ENCODE results near the gene EXD3.
"Not testable (repeated sequence)": the region's sequence is repeated elsewhere in the genome, so short reads cannot be mapped to it uniquely, and the experiment has no call there.

The EXD3 gene

DNA sequence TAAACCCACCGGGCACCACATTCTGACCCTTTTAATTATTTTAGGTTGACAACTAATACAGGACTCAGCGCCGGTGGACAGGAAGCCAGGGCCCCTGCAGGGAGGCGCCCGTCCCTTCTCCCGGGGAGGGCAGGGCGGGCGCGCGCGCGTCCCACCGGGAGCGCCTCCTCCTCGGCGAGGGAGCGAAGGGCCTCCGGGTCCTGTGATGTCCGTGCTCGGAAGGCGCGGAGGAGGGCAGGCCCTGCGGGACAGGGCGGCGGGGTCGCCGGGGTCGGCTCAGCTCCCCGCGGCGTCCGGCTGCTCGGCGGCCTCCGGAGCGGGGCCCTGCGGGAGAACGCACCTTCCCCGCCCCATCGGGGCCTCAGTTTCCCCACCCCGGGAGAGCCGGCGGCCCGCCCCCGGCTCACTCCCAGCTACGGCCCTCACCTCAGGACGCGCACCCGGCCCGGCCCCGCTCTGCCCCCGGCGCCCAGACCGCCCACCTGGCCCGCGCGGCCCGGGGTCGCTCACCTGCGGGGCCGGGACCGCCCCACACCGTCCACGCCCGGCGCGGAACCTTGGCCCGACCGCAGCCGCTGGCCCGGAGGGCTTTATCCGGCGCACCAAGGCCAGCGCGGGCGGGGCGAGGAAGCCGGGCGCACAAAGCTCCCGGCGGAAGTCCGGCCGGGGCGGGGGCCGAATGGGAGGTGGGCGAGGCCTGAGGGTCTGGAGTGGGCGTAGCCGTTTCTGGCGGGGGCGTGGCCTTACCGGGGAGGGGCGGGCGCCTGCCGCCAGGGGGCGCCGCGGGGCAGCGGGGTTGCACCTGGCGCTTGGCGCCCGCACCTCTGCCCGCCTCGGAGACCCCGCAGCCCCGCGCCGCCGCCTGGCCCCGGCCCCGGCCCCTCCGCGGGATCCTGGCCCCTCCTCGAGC, at the start of gene EXD3, which contains the start of gene NOXA1:
EXD3 (minus strand) TSS at position 559 of the 910 bp plus-strand sequence. CDS start 27,805 bp downstream, outside the sequence.
NOXA1 (plus strand) TSS at position 790 of the 910 bp plus-strand sequence. CDS start 137 bp downstream, outside the sequence.
- no peaks in the 10 kb centered on the region for H3K36me3 Mint-ChIP-seq (ENCODE audit: low read depth)
- peak within 1 kb of the TSS; percentile 87 for H3K4me3 Mint-ChIP-seq
- H3K9me3 Mint-ChIP-seq: no peaks in the 10 kb centered on the region
- H3K4me1 Mint-ChIP-seq (ENCODE audit: low read depth): peaks cover 6% of the 10 kb centered on the region
- H3K27me3 Mint-ChIP-seq (ENCODE audit: low read depth): peaks cover 6% of the 10 kb centered on the region
- H3K27ac Mint-ChIP-seq: peak within 1 kb of the TSS; percentile 63

- Mint-ChIP-seq H3K4me3 (no peak overlapping the region), H3K4me1 (ENCODE audit: low read depth) (peaks cover 5% of the 10 kb centered on the region), H3K27ac (no peak overlapping the region), H3K27me3 (ENCODE audit: low read depth) (peaks cover 13% of the 10 kb centered on the region), H3K36me3 (ENCODE audit: low read depth) (peaks cover 2% of the 10 kb centered on the region), H3K9me3 (peaks cover 20% of the 10 kb centered on the region)
Observed at GRCh38 chr9:137470785-137471184, 47.8 kb upstream of the EXD3 start.

DNA sequence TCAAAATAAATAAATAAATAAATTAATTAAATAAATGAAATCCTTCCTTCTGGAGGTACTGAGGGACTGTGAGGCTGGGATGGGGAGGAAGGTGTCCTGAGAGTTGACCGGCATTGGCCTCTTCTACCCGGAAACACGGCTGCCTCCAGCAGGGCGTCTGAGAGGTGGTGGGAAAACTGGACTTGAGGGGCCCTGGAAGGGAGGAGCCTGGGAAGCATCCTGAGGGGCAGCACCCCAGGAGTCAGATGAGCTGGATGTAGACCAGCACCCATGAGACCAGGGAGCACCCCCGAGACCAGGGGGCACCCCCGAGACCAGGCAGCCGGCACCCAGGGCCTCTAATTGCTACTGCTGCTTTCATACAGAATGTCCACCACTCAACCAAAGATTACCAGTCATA, 44.9 kb upstream of the EXD3 start:
- Mint-ChIP-seq H3K27ac (no peak overlapping the region), H3K4me1 (ENCODE audit: low read depth) (peaks cover 5% of the 10 kb centered on the region), H3K9me3 (peaks cover 2% of the 10 kb centered on the region), H3K36me3 (ENCODE audit: low read depth) (no peaks in the 10 kb centered on the region), H3K4me3 (no peak overlapping the region), H3K27me3 (ENCODE audit: low read depth) (peaks cover 13% of the 10 kb centered on the region)

GRCh38 chr9:137467161-137467581, 44.2 kb upstream of the EXD3 start:
- Mint-ChIP-seq H3K4me1 (ENCODE audit: low read depth) (peaks cover 5% of the 10 kb centered on the region), H3K9me3 (no peaks in the 10 kb centered on the region), H3K36me3 (ENCODE audit: low read depth) (no peaks in the 10 kb centered on the region), H3K27ac (no peak overlapping the region), H3K27me3 (ENCODE audit: low read depth) (peaks cover 13% of the 10 kb centered on the region), H3K4me3 (no peak overlapping the region)

- H3K9me3 Mint-ChIP-seq; H3K4me3 Mint-ChIP-seq; H3K4me1 Mint-ChIP-seq (ENCODE audit: low read depth); H3K36me3 Mint-ChIP-seq (ENCODE audit: low read depth); H3K27ac Mint-ChIP-seq: not testable (repeated sequence)
- peaks cover 13% of the 10 kb centered on the region for H3K27me3 Mint-ChIP-seq (ENCODE audit: low read depth)
Observed at GRCh38 chr9:137466389-137467085, 43.6 kb upstream of the EXD3 start.

DNA sequence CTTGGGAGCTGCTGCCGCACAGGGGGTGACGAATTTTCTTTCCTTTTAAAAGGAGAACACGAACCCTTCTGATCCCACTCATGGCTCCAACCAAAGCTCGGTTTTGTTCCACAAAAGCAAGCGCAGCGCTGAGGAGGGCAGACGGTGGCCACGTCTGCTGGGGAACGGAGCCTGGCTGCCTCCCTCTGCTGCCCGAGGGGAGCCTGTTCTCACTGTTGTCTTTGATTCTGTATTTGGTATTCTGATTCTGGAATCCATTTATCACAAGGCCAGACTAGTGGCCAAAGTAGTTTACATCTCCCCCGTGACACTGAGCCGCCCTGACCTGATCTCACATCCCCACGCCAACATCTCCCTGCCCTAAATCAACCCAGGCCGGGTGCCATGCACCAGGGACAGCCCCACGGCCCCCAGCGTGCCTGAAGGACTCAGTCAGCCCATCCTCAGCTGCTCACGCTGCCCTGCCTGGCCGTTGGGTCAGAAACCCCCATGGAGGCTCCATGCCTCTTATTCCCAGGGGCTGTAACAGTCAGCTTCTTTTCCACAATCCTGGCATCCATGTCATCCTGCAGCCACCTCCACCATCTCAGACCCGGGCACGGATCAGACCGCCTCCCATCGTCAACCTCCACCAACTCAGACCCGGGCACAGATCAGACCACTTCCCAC, 42.9 kb upstream of the EXD3 start:
- Mint-ChIP-seq H3K4me1 (ENCODE audit: low read depth) (peaks cover 4% of the 10 kb centered on the region), H3K27ac (no peak overlapping the region), H3K27me3 (ENCODE audit: low read depth) (peaks cover 13% of the 10 kb centered on the region), H3K4me3 (no peak overlapping the region), H3K9me3 (no peaks in the 10 kb centered on the region), H3K36me3 (ENCODE audit: low read depth) (no peaks in the 10 kb centered on the region)

DNA sequence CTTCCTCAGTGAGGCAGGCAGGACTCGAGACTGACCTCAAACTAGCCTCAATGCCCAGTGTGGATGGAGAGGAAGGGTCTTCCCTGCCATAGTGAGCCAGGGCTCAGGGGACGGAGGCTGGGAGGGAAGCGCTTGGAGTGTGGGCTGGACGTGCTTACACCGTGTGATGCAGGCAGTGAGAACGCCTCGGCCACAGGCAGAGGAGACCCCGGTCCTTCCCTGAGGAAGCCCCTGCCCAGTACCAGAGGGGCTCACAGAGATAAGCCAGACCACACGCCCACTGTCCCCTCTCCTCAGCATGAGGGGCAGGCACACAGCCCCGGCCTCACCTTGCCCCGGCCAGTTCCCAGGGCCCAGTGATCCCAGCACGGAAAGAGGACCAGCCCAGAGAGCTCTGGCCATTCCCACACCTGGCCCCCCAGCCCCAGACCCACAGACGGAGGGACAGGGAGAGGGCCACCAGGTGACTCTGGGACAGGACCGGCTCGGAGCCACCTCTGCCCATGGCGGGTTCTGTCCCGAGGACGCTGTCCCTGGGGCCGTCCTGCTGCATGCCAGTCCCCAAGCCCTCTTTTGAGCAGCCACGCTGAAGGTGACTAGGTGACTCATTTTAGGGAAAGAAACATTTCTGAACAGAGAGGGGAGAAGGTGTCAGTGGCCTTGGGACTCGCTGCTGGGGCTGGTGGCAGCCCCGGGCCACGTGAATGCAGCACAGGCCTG, 42.2 kb upstream of the EXD3 start:
- Mint-ChIP-seq H3K27ac (no peak overlapping the region), H3K9me3 (no peaks in the 10 kb centered on the region), H3K27me3 (ENCODE audit: low read depth) (peaks cover 13% of the 10 kb centered on the region), H3K4me1 (ENCODE audit: low read depth) (no peaks in the 10 kb centered on the region), H3K36me3 (ENCODE audit: low read depth) (no peaks in the 10 kb centered on the region), H3K4me3 (no peak overlapping the region)

DNA sequence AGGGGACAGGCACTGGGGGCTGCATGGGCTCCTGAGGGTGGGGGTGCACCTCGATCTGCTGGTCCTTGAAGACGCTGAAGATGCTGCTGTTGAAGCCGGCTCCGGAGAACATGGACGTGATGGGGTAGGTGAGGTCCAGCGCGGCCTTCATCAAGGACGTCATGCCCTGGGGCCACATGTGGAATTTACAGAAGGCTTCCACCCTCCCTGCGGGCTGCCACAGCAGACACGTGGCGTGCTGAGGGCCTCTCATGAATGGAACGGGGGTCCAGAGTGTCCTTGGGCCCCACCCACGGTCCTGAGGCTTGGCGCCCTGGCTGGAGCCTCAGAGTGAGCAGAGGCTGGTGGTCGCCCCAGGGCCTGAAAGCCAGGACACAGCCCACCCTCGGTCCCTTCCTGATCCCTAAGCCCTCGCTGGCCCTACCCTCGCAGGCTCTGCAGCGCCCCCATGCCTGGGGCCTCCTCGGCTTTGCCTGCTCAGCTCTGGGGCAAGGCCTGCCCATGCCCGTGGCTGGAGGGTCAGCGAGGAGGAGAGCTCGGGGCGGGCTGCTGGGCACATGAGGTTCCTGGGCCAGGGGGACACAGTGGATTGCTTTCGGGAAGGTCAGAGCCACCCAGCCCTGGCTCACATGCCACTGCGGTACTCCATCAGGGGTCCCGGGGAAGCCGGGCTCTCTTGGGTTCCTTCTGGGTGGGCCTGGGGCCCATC, 41.5 kb upstream of the EXD3 start:
- Mint-ChIP-seq H3K36me3 (ENCODE audit: low read depth) (no peaks in the 10 kb centered on the region), H3K4me1 (ENCODE audit: low read depth) (no peaks in the 10 kb centered on the region), H3K27me3 (ENCODE audit: low read depth) (peaks cover 10% of the 10 kb centered on the region), H3K4me3 (no peak overlapping the region), H3K9me3 (no peaks in the 10 kb centered on the region), H3K27ac (no peak overlapping the region)

DNA sequence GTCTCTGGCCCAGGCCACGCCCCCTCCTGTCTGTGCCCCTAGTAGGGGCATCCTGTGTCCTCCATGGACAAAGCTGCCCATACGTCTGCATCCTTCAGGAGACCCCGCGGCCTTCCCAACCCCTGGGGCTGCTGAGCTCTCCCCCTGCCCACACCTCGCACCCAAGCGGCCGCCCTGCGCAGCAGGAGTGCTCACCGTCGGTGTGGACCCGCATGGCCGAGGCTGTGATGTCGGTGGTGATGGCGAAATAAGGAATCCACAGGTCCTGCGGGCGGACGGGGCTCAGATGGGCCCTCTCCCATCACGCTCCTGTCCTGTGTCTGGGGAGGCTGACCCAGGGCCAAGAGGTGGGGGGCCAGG, 40.9 kb upstream of the EXD3 start:
- Mint-ChIP-seq H3K27ac (no peak overlapping the region), H3K4me3 (no peak overlapping the region), H3K36me3 (ENCODE audit: low read depth) (no peaks in the 10 kb centered on the region), H3K9me3 (no peaks in the 10 kb centered on the region), H3K4me1 (ENCODE audit: low read depth) (no peaks in the 10 kb centered on the region), H3K27me3 (ENCODE audit: low read depth) (peaks cover 5% of the 10 kb centered on the region)

GRCh38 chr9:137462986-137463930, 40.3 kb upstream of the EXD3 start:
- Mint-ChIP-seq H3K4me1 (ENCODE audit: low read depth) (no peaks in the 10 kb centered on the region), H3K9me3 (no peaks in the 10 kb centered on the region), H3K4me3 (no peak overlapping the region), H3K27me3 (ENCODE audit: low read depth) (peaks cover 2% of the 10 kb centered on the region), H3K36me3 (ENCODE audit: low read depth) (no peaks in the 10 kb centered on the region), H3K27ac (no peak overlapping the region)

DNA sequence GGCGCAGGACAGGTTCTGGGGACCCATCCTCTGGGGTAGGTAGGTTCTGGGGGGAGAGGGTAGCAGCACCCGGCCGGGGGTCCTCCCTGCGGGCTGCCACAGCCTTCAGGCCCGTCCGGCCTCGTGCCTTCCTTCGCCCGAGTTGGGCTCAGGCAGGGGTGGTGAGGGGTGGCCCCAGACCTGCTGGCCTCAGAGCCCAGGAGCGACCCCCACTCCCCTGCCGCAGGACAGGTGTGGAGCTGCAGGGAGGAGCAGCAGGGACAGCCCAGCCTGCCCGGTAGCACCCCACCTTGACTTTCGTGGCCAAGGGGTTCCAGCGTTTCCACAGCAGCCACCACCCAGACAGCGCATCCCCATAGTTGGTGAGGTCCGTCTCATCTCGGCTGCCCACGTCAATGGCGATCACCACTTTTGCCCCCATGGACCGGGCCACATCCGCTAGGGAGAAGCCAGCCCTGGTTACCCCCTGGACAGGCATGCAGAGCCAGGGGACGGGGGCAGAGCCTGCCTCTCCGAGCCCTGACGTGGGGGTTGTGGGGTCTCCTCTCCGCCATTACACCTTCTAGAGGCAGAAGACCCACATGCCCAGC, 39.5 kb upstream of the EXD3 start:
- H3K27ac Mint-ChIP-seq: no peak overlapping the region
- H3K36me3 Mint-ChIP-seq (ENCODE audit: low read depth): no peaks in the 10 kb centered on the region
- H3K9me3 Mint-ChIP-seq: no peaks in the 10 kb centered on the region
- H3K4me3 Mint-ChIP-seq: no peak overlapping the region
- no peaks in the 10 kb centered on the region for H3K27me3 Mint-ChIP-seq (ENCODE audit: low read depth)
- H3K4me1 Mint-ChIP-seq (ENCODE audit: low read depth): no peaks in the 10 kb centered on the region

GRCh38 chr9:137461663-137462395, 38.9 kb upstream of the EXD3 start:
- peak overlapping the region; percentile 63 for H3K4me3 Mint-ChIP-seq
- H3K4me1 Mint-ChIP-seq (ENCODE audit: low read depth): no peaks in the 10 kb centered on the region
- no peaks in the 10 kb centered on the region for H3K9me3 Mint-ChIP-seq
- no peaks in the 10 kb centered on the region for H3K36me3 Mint-ChIP-seq (ENCODE audit: low read depth)
- H3K27ac Mint-ChIP-seq: peak overlapping the region; percentile 77
- H3K27me3 Mint-ChIP-seq (ENCODE audit: low read depth): no peaks in the 10 kb centered on the region
